ENCODE results near the gene TTR. TPM values are rescaled to one million over a fixed set of nuclear protein-coding genes. Genes with fewer than 3 reads are reported as not detected.

Gene TTR
- total and polyA plus RNA-seq, 2 of the 13 experiments (the other 11 are each of a cell fraction or from before 2014, with no cell fraction given), result 91.3 to 496 TPM

DNA sequence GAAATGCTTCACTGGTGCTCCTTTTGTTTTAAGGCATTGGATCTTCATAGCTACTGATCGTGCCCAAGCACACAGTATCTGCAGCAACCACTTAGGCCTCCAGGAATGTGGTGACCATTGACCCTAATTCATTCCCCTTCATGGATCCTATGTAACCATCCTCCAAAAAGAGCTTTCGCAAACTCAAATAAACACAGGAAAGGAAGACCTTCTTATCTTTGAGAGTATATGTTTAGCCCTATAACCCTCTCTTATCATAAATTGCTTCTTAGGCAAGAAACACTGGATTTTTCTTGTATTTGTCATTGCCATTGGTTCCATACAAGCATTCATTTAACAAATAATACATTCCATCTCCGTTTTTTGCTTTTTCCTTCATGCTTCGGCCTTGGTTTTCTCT, 4.1 kb upstream of the TTR start (continued):
- TF ChIP-seq, protein P1, sequence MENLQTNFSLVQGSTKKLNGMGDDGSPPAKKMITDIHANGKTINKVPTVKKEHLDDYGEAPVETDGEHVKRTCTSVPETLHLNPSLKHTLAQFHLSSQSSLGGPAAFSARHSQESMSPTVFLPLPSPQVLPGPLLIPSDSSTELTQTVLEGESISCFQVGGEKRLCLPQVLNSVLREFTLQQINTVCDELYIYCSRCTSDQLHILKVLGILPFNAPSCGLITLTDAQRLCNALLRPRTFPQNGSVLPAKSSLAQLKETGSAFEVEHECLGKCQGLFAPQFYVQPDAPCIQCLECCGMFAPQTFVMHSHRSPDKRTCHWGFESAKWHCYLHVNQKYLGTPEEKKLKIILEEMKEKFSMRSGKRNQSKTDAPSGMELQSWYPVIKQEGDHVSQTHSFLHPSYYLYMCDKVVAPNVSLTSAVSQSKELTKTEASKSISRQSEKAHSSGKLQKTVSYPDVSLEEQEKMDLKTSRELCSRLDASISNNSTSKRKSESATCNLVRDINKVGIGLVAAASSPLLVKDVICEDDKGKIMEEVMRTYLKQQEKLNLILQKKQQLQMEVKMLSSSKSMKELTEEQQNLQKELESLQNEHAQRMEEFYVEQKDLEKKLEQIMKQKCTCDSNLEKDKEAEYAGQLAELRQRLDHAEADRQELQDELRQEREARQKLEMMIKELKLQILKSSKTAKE (CRISPR knock-in tag; IDR thresholded peaks at IDR 0.05; ENCODE audit: borderline replicate concordance), result no peak
- TF ChIP-seq ZNF430 (CRISPR knock-in tag; IDR thresholded peaks at IDR 0.05), result no peak
- TF ChIP-seq TBX2 (CRISPR knock-in tag; IDR thresholded peaks at IDR 0.05; ENCODE audit: borderline replicate concordance), result peak; percentile 26; the same call in 1 of the 2 replicates
- peak; percentile 97 for TF ChIP-seq TEAD3 (CRISPR knock-in tag; optimal IDR thresholded peaks at IDR 0.05; ENCODE audit: borderline replicate concordance)
- TF ChIP-seq, protein P2, sequence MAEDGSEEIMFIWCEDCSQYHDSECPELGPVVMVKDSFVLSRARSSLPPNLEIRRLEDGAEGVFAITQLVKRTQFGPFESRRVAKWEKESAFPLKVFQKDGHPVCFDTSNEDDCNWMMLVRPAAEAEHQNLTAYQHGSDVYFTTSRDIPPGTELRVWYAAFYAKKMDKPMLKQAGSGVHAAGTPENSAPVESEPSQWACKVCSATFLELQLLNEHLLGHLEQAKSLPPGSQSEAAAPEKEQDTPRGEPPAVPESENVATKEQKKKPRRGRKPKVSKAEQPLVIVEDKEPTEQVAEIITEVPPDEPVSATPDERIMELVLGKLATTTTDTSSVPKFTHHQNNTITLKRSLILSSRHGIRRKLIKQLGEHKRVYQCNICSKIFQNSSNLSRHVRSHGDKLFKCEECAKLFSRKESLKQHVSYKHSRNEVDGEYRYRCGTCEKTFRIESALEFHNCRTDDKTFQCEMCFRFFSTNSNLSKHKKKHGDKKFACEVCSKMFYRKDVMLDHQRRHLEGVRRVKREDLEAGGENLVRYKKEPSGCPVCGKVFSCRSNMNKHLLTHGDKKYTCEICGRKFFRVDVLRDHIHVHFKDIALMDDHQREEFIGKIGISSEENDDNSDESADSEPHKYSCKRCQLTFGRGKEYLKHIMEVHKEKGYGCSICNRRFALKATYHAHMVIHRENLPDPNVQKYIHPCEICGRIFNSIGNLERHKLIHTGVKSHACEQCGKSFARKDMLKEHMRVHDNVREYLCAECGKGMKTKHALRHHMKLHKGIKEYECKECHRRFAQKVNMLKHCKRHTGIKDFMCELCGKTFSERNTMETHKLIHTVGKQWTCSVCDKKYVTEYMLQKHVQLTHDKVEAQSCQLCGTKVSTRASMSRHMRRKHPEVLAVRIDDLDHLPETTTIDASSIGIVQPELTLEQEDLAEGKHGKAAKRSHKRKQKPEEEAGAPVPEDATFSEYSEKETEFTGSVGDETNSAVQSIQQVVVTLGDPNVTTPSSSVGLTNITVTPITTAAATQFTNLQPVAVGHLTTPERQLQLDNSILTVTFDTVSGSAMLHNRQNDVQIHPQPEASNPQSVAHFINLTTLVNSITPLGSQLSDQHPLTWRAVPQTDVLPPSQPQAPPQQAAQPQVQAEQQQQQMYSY (CRISPR knock-in tag; IDR thresholded peaks at IDR 0.05), result peak; percentile 71; the same call in 1 of the 2 replicates
- TF ChIP-seq ZNF781 (CRISPR knock-in tag; IDR thresholded peaks at IDR 0.05; ENCODE audit: borderline replicate concordance, not compliant biosample characterization), result no peak
- no peak for TF ChIP-seq POLR2A (IDR thresholded peaks at IDR 0.05; ENCODE audit: insufficient read depth in 1 of 2, low read depth in 2 of 2, low read length in 2 of 2)
- TF ChIP-seq GATAD1 (CRISPR knock-in tag; IDR thresholded peaks at IDR 0.05), result no peak
- TF ChIP-seq, protein P3, sequence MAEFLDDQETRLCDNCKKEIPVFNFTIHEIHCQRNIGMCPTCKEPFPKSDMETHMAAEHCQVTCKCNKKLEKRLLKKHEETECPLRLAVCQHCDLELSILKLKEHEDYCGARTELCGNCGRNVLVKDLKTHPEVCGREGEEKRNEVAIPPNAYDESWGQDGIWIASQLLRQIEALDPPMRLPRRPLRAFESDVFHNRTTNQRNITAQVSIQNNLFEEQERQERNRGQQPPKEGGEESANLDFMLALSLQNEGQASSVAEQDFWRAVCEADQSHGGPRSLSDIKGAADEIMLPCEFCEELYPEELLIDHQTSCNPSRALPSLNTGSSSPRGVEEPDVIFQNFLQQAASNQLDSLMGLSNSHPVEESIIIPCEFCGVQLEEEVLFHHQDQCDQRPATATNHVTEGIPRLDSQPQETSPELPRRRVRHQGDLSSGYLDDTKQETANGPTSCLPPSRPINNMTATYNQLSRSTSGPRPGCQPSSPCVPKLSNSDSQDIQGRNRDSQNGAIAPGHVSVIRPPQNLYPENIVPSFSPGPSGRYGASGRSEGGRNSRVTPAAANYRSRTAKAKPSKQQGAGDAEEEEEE (CRISPR knock-in tag; IDR thresholded peaks at IDR 0.05; ENCODE audit: borderline replicate concordance), result no peak
- TF ChIP-seq FOXA1 (IDR thresholded peaks at IDR 0.05), result no peak
- peak; percentile 87 for TF ChIP-seq FOXA1 (CRISPR knock-in tag; IDR thresholded peaks at IDR 0.05)
- no peak; the same call in 1 of the 2 replicates for TF ChIP-seq ZNF761 (CRISPR knock-in tag; conservative IDR thresholded peaks at IDR 0.05)
- TF ChIP-seq ZNF34 (CRISPR knock-in tag; IDR thresholded peaks at IDR 0.05; ENCODE audit: borderline replicate concordance), result no peak
- TF ChIP-seq, protein P4, sequence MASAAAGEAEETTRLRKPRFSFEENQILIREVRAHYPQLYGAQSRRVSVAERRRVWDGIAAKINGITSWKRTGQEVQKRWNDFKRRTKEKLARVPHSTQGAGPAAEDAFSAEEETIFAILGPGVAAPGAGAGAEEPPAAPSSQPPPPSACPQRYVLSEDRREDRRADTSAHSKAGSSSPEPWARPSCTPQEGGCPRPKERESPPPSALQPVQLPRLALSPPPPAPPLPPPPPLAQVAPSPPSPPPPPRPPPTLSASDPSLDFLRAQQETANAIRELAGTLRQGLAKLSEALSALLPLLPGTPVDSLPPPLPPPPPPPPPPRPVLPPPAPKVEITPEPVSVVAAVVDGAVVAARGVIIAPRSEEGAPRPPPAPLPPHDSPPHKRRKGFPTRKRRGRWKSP (CRISPR knock-in tag; IDR thresholded peaks at IDR 0.05), result no peak
- TF ChIP-seq ZNF382 (CRISPR knock-in tag; IDR thresholded peaks at IDR 0.05; ENCODE audit: borderline replicate concordance), result no peak
- no peak for TF ChIP-seq CENPX (CRISPR knock-in tag; IDR thresholded peaks at IDR 0.05)
- TF ChIP-seq PCBP1 (IDR thresholded peaks at IDR 0.05; ENCODE audit: borderline replicate concordance, low read depth, low read length), result no peak
- TF ChIP-seq ZNF331 (CRISPR knock-in tag; IDR thresholded peaks at IDR 0.05), result peak; percentile 44; the same call in 1 of the 2 replicates
- TF ChIP-seq TARDBP (CRISPR knock-in tag; IDR thresholded peaks at IDR 0.05), result peak; percentile 61; the same call in 1 of the 2 replicates
- no peak for TF ChIP-seq ZNF354B (CRISPR knock-in tag; IDR thresholded peaks at IDR 0.05)
- TF ChIP-seq ZNF724P (CRISPR knock-in tag; IDR thresholded peaks at IDR 0.05; ENCODE audit: borderline replicate concordance), result no peak
- TF ChIP-seq ZNF20 (CRISPR knock-in tag; IDR thresholded peaks at IDR 0.05), result no peak
- TF ChIP-seq DNMT3B (CRISPR knock-in tag; conservative IDR thresholded peaks at IDR 0.05), result no peak
- TF ChIP-seq ZNF205 (CRISPR knock-in tag; IDR thresholded peaks at IDR 0.05), result no peak

All from HepG2 (cell line).